ENCODE measurements around the gene SLC13A2. TPM values are rescaled to one million over a fixed set of nuclear protein-coding genes. Genes with fewer than 3 reads are reported as not detected.

The SLC13A2 gene
- total and polyA plus RNA-seq, 2 of the 4 experiments (the other 2 are of a cell fraction), result not detected

DNA sequence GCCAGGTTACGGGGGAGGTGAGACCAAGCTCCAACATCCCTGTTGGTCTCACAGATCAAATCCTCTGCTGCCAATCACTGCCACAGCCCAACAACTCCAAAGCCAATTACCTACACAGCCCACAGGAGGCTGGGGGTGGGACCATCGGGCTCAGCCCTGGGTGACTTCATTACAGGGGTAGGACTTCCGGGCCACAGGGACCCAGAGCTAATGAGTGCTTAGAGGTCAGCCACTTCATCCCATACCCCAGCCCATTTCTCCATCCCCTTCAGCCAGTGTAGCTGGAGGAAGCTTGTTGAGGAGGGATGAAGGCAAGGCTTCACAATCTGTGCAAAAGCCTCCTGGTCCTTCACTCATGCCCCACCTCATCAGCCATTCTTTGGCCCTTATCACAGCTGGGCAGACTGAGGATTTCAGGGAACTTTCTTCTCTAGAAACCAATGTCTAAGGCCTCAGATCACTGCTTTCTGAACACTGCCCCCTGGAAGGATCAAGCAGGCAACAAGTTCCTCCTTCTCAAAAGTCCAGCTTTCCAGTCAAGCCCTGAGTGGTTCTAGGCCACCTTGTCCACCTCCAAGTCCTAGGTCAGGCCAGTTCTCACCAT is 38.5 kb downstream of the SLC13A2 start:
- no peak overlapping the region for H3K4me3 ChIP-seq (ENCODE audit: insufficient read depth, low read depth, low read length)
- no peak overlapping the region for H3K4me2 ChIP-seq (ENCODE audit: low read depth, low read length)
- H3K79me1 ChIP-seq (ENCODE audit: low read depth in 1 of 2, low read length in 2 of 2), result no peaks in the 10 kb centered on the region
- dilution Hi-C loops (cut with HindIII; ENCODE audit: low sequenced_read_pairs, unreplicated experiment), result no loop called here
- H3K23ac ChIP-seq (ENCODE audit: low read depth, low read length), result no peak overlapping the region
- H4K91ac ChIP-seq (ENCODE audit: insufficient read depth, low read depth, low read length), result no peak overlapping the region
- no peak overlapping the region for H2AK5ac ChIP-seq (ENCODE audit: low read depth, low read length)
- no peak overlapping the region for H2BK15ac ChIP-seq (ENCODE audit: low read depth, low read length)
- no peak overlapping the region for H4K5ac ChIP-seq (ENCODE audit: low read depth, low read length)
- H2AK9ac ChIP-seq (replicated peaks; ENCODE audit: low read depth, low read length, poor library complexity), result no peak overlapping the region
- H3K14ac ChIP-seq (replicated peaks; ENCODE audit: low read depth, low read length), result no peak overlapping the region
- intact Hi-C loops (cut with micrococcal nuclease), result no loop called here
- TF ChIP-seq BHLHE40 (IDR thresholded peaks at IDR 0.05; ENCODE audit: low read depth, low read length), result no peak
- no peak for TF ChIP-seq CEBPB (IDR thresholded peaks at IDR 0.05; ENCODE audit: low read depth, low read length)
- TF ChIP-seq CHD1 (IDR thresholded peaks at IDR 0.05; ENCODE audit: low read depth, low read length), result no peak
- TF ChIP-seq, protein P1, sequence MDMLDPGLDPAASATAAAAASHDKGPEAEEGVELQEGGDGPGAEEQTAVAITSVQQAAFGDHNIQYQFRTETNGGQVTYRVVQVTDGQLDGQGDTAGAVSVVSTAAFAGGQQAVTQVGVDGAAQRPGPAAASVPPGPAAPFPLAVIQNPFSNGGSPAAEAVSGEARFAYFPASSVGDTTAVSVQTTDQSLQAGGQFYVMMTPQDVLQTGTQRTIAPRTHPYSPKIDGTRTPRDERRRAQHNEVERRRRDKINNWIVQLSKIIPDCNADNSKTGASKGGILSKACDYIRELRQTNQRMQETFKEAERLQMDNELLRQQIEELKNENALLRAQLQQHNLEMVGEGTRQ (IDR thresholded peaks at IDR 0.05; ENCODE audit: low read depth, low read length), result no peak
- no peak for TF ChIP-seq MAZ (IDR thresholded peaks at IDR 0.05; ENCODE audit: borderline replicate concordance, low read depth, low read length)
- H3K27me3 ChIP-seq (ENCODE audit: control insufficient read depth, insufficient read depth, low read length), result peaks cover 73% of the 10 kb centered on the region
- no peak overlapping the region for H3K4ac ChIP-seq (ENCODE audit: low read depth, low read length)
- no peaks in the 10 kb centered on the region for H3K9me3 ChIP-seq (ENCODE audit: control insufficient read depth, insufficient read depth, low read length)
- no peak overlapping the region for H2BK20ac ChIP-seq (ENCODE audit: low read depth, low read length)
- no peak overlapping the region for H3K27ac ChIP-seq (ENCODE audit: insufficient read depth, low read length)
- in situ Hi-C loops (cut with MboI; ENCODE audit: low sequenced_read_pairs), result no loop called here
- no peak overlapping the region for H2BK120ac ChIP-seq (ENCODE audit: low read depth, low read length)
- no peak overlapping the region for H3K18ac ChIP-seq (ENCODE audit: low read depth, low read length)
- POLR2A ChIA-PET (ENCODE audit: unreplicated experiment), result no interaction called here
- ATAC-seq (ENCODE audit: low read depth) (no peak), DNase-seq (no peak)
- H4K20me1 ChIP-seq (ENCODE audit: insufficient read depth, low read length), result no peaks in the 10 kb centered on the region
- no peak overlapping the region for H2AFZ ChIP-seq (replicated peaks; ENCODE audit: low read length, poor library complexity)
- no CpG with 5 or more reads among the region's 3 CpGs for WGBS, 2 experiments (ENCODE audit: extremely low coverage in 2 of 2, insufficient read length in 1 of 2)
- BruUV-seq (replicated peaks), result no TSS peak
- H3K36me3 ChIP-seq (ENCODE audit: control insufficient read depth, insufficient read depth, low read length), result no peaks in the 10 kb centered on the region
- CTCF ChIA-PET, result no interaction called here
- no peak overlapping the region for H2BK5ac ChIP-seq (ENCODE audit: low read depth, low read length, poor library complexity, severe bottlenecking)
- H3K4me1 ChIP-seq (ENCODE audit: control insufficient read depth, insufficient read depth, low read length), result no peaks in the 10 kb centered on the region
- no peak overlapping the region for H3K9ac ChIP-seq (ENCODE audit: low read depth, low read length)
- H3K56ac ChIP-seq (ENCODE audit: extremely low read depth, insufficient read depth, low read length), result no peak overlapping the region
- 0 out of 2 replicates have a peak, but pooled peaks cover 9% of the 10 kb centered on the region for H3K9me1 ChIP-seq (ENCODE audit: insufficient read depth, low read length)
- no peak overlapping the region for H4K8ac ChIP-seq (ENCODE audit: low read depth in 2 of 2, low read length in 2 of 2)
